Stimulated activated CD4-positive, alpha-beta T cell treated with anti-CD3 and anti-CD28 coated beads, TNF-alpha, amount 100 ng/mL, for 48 hours (primary cell): ENCODE data around the gene DNAH7.
"Not testable (repeated sequence)": the region's sequence is repeated elsewhere in the genome, so short reads cannot be mapped to it uniquely, and the experiment has no call there.

Experiments used
- DNase-seq, 3 donors: peaks; one replicate each; pipeline ENCODE4 v3.0.0-alpha.2; 2020; ENCODE audit warnings: low read depth in 3 of 3

The DNAH7 gene

DNA sequence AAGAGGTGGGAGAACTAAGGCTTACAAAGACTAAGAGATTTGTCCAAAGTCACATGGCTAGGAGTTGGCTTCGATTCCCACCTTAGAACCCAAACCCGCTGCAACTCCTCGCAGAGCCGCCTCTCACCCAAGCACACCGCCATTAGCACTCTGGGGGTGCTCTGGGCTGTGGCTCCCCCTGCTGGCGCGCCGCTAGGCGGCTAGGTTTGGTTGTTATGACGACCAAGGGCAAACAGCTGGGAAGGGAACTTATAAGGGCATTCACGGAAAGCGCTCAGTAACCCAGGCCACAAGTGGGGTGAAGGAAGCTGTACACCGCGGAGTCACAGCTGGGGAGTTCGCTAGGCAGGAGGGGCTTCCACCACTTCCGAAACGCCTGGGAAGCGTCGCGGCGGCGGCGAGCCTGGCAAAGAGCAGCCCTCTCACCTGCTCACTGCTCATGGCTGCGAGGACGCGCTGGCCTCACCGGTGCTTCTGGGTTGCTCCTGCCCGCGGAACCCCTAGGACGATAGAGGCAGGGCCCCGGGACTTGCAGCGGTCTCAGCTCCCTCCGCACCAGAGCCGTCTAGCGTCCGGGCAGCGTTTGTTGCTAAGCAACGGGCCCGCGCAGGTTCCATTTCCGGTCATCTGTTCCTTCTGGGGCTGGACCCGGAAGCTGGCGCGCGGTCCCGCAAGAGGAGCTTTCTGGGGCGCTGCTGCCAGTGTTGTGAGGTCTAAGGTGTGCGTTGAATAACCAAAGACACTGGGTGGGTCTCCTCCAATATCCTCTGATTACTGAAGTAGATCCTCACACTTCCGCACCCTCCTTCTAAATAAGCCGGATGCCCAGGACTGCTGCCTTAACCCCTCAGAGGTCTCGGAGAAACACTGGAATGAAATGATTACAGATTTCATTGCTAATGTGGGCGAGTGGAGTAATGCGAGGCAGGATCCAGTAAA lies at the start of gene DNAH7:
TSS of gene DNAH7 (minus strand) at position 567 of the 939 bp plus-strand sequence. CDS start at position 441, 126 bp downstream.
- peak; percentile 84 to 87 (median 86) for DNase-seq

DNA sequence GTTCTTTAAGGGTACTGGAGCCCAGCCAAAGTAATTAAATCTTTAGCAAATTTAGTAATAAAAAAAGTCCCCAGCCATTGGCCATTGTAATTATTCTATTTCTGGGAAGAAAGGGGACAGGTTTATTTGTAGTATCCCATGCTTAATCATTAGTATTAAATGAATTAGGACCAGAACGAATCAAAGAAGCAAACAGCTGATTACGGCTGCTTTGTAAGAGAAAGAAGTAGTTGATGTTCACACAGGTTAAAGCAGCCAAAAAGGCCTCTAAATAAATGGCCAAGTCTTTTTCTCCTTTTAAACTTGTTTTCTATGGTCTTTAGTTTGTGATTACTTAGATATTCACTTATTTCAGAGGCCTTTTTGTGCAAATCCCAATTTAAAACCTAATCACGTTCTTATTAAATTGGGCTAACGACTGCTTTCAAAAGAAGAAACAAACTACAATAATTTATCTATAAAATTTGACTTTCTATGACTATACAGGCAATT lies 48.6 kb upstream of the DNAH7 start:
- no peak for DNase-seq

DNA sequence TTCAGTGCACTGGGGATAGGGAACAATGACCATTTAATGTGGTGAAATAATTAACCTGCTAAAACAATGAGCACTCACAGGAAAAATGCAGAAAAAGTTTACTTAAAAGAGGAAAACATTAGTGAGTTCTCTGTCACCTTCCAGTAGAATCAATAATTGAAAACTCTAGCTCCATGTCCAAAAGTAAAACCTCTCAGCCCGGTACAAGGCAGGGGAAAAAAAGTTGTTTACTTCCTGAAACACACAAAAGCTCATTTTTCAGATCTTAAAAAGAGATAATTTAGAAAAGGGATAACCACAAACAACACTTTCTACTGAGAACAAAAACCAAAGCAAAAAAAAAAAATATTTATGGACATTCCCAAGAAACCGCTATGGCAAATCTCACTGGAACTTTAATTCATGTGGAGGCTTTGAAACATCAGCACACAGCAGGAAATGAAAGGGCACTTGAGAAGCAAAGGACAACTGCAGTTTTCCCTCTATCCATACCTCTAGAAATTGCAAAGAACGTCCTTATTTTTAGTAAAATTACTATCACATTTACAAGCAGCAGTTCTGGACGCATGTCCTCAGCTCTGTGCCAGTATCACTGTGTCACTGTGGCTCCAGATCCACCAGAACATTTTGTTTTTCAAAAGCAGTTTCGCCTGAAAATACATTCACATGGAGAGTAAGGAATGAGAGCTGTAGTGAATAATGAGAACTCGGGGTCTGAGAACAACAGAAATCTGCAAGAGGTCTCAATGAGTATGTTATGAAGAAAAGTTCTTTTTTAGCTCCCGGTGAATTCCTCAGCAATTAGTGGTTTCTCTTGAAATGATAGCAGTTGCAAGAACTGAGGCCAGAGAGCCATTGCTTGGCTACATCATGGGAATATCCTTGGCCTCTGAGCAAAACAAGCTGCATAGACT lies 44.7 kb upstream of the DNAH7 start:
- DNase-seq, result no peak

DNA sequence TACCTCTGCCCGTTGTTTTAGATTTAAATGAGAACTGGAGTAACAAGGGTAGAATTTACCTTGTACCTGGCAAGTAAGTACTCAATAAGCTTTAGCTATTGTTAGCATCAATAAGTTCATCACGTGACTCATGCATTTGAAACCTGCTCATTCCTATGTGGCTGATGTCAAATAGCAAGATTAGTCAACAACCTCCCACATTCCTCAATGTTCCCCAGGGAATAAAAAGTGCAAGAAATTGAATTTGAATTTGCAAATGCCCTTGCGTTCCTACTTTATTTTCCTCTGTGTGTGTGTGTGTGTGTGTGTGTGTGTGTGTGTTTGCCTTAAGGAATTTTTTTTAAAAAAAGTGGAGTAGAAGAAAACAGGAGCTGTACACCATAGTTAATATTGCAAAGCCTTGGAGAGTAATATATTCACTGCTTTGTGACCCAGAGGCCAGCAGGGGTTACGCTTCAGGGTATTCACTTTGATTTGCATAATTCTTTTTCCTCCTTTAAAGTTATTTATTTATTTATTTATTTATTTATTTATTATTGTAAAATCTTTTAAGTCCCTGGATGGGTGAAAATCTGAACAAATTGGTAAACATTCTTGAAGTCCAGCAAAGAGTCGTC lies 43.9 kb upstream of the DNAH7 start:
- DNase-seq, result no peak

DNA sequence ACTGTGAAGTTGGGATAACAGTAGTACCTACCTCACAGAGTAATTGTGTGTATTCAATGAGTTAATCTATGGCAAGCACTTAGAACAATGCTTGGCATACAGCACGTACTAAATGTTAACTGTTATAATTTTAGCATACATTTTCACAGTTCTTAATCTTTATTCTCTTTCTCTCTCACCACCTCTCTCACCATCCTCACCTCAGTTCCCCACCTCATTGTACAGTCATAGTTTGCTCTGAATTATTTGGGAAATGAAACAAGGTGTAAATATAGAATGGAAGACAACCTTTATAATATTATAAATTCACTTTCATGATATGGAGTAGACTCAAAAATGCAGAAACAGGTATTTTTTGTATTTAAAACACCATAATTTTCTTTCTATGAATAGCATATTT lies 40.0 kb upstream of the DNAH7 start:
- DNase-seq, result no peak

DNA sequence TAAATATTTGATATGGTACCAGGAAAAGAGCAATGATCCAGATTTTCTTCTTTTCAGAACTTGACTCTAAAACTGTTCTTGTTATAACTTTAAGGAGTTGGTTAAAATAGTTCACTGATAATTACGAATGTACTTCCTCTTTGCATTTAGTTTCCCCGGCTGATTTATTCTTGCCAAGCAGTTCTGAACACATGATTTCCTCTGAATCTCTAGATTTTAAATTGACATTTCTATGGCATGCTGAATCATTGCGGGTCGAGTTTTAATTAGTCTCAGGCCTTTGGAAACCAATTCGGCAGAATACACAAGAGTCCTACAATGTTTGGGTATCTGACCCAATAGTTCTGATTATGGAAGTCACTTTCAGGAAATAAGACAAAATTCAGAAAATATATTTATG lies 37.3 kb upstream of the DNAH7 start:
- DNase-seq, result no peak

DNA sequence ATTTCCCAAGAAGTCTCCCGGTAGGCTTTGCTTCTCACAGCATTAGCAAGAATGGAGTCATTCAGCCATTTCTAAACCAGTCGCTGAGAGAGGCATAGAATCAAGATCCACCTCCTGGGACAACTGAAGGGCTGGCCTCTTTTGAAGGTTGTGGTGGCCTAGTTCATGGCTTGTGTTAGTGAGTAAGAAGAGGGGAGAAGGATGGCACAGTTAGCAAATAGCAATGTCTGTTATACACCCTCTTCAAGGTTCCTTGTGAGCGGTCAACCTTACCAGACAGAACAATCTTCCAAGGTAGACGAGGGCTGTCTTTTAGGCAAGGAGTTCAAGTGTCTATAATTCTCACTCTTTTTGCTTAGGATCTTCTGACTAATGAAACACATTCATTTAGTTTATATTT lies 35.4 kb upstream of the DNAH7 start:
- DNase-seq, result no peak

DNA sequence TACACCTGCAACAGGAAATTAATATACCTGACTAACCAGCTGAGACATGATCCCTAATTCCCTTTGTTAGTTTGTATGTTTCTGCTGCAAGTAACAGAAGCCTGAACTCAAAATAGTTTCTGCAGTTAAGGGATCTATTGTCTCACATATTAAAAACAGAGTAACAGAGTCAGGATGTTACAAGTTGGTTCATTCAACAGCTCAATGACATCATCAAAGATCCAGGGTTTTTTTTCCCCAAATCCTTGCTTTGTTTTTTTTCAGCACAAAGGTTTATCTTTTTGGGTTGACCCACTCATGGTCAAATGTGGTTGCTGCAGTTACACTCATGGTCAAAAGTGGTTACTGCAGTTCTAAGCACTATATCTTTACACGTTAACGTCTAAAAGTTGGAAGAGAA lies 35.0 kb upstream of the DNAH7 start:
- DNase-seq, result no peak

DNA sequence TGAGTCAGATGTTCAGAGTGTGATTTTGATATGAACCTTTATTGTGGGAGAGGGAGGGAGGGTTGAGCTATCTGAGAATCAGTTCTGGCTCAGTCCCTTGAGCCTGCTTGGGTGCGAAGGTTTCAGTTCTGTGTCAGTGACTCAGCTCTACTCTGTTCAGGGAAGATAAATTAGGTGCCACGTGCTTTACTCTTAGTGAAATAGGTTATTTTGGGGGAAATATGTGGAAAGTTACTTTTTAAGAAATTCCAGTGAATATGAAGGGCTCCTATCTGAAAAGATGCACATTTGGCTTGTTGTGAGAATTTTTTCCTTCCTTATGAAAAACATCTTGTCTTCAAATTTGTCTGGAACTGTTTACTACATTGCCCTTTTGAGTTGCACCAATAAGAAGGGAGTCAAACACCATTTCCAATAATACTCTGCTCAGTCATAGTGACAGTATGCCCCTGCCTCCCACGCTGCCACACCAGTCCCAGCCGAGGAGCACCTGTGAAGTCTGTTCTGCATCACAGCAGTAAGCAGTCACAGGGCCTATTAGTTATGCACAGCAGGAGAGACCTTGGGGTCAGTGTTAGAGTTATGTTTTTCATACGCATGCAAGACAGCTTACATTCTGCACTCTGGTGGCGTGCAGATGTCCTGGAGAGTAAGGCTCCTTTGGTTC lies 32.8 kb upstream of the DNAH7 start:
- peak in 2 of 3 donors; percentile 25 to 57 for DNase-seq

DNA sequence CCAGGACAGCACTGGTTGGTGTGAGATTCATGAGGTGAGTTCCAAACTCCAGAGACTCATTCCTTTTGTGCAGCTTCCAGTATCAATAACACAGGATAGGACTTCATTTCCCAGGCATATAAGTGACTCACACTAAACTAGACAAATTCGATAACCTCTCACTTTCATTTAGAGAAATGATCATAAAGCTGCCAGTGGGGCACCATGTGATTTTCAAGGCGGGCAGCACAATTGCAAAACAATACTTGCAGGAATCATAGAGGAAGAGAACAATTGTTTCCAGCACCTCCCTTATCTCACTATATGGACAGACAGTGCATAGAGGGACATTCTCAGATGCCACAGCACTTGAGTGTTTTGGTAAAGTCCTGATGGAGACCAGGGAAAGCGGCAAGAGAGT lies 31.3 kb upstream of the DNAH7 start:
- DNase-seq, result no peak

DNA sequence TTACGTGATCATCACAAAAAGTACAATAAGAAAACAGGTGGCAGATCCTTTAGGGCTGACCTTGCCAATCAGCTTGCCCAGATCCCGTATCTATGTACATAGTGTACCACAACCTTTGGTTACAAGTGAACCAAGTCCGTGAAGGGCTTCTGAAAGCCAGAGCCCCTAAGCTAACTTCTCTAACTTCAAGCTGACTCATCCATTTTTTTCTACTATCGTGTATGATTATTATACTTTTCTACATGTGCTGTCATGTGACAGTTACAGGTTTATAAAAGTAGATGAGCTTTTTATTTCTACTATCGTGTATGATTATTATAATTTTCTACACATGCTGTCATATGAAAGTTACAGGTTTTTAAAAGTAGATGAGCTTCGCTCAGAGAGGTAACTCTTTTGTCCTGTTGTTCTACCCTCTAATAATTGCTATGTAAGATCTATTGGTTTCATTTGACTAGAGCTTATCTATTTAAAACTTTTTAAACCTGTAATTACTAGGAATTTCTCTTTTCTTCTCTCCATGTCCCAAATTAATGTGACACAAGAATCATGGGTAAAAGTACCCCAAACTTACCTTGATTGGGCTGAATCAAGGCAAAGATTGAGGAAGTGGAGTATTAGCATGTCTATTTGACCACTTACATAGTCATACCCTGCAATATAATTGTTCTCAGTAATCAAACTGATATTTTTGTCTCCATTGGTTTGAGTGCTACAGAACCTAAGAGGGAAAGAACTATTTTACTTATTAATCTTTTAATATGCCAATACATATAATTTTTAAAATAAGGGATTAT lies 29.4 kb upstream of the DNAH7 start:
- no peak for DNase-seq

DNA sequence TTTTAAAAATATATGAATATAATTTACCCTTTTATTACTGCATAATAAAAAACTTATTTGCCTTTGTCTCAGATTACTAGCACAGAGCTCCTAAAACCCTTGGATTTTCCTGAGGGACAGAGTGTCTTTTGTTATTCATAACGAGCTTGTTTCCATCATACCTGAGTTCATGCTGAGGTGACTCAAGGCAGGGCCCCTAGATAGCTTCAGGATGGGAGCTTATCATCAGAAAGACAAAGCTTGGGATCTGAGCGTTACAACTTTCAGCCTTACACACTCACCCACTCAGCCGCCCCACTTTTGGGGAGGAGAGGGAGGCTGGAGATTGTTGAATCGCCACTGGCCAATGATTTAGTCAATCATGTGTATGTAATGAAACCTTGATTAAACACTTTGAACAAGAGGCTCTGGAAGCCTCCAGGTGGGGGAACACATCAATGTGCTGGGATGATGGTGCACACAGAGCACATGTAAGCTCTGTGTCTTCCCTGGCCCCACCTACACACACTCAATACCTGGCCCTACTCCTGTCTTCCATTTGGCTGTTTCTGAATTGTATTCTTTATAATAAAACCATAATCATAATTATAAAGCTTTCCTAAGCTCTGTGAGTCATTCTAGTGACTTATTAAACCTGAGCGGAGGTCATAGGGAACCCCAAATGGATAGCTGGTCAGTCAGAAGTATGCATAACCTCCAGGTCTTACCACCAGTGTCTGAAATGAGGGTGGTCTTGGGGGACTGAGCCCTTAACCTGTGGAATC lies 28.5 kb upstream of the DNAH7 start:
- DNase-seq, result no peak

DNA sequence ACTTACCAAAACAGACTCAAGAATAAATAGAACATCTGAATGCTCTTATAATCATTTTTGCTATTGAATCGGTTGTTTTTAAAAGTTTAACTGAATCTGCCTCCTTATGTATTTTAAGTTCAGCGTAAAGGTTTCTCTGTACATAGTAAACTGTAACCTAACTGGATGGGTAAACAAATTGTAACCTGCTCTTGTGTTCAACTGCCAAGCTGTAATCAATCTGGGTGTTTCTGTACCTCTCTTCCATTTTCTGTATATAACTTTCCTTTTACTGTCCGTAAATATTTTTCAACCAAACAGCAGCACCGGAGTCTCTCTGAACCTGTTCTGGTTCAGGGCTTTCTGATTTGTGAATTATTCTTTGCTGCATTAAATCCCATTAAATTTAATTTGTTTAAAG lies 27.6 kb upstream of the DNAH7 start:
- DNase-seq, result no peak

DNA sequence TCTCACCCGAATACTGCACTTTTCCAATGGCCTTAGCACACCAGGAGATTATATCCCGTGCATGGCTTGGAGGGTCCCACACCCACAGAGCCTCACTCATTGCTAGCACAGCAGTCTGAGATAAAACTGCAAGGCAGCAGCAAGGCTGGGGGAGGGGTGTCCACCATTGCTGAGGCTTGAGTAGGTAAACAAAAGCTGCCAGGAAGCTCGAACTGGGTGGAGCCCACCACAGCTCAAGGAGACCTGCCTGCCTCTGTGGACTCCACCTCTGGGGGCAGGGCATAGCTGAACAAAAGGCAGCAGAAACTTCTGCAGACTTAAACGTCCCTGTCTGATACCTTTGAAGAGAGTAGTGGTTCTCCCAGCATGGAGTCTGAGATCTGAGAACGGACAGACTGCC lies 20.8 kb upstream of the DNAH7 start:
- not testable (repeated sequence) for DNase-seq

DNA sequence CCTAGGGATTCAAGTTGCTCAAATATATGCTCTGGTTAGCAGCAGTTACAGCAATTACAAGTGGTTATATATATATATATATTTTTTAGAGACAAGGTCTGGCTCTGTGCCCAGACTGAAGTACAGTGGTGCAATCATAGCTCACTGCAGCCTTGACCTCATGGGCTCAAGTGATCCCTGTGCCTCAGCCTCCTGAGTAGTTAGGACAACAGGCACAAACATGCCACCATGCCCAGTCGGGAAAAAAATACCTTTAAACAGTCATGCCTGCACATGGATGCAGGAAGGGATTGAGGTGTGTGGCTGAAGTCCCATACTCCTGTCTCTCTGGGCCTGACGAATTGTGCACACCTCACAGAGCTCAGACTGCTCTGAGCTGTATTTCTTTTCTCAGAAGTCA lies 19.6 kb upstream of the DNAH7 start:
- DNase-seq, result no peak

DNA sequence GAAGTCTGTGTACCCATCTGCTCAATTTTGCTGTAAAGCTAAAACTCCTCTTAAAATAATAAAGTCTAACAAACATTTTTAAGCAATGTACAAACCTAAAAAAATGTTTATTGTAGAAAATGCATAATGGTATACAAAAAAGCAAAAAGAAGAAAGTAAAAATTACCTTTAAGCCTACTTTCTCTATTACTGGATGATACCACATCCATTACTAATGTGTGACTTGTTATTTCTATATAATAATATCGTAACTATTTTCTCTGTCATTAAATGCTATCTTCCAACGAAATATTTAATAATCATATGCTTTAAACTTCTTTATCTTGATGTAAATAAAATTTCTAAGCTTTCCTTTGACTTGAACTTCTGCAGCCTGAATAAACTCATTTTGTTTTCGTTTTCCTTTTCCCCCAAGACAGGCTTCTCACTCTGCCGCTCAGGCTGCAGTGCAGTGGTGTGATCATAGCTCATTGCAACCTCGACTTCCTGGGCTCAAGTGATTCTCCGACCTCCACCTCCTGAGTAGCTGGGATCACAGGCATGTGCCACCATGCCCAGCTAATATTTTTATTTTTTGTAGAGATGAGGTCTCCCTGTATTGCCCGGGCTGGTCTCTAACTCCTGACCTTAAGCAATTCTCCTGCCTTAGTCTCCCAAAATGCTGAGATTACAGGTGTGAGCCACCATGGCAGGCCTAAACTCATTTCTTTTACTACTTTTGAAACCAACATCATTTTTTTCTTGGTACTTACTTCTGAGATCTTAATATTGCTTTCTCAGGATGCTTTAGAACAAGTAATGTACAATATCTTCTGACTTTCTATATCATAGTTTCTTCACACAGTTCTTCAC lies 18.1 kb upstream of the DNAH7 start:
- DNase-seq, result no peak

DNA sequence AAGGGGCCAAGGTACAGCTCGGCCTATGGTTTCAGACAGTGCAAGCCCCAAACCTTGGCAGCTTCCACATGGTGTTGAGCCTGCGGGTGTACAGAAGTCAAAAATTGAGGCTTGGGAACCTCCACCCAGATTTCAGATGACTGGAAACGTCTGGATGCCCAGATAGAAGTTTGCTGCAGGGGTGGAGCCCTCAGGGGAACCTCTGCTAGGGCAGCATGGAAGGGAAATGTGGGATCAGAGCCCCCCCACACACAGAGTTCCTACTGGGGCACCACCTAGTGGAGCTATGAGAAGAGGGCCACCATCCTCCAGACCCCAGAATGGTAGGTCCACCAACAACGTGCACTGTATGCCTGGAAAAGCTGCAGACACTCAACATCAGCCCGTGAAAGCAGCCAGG lies 15.0 kb upstream of the DNAH7 start:
- no peak for DNase-seq

DNA sequence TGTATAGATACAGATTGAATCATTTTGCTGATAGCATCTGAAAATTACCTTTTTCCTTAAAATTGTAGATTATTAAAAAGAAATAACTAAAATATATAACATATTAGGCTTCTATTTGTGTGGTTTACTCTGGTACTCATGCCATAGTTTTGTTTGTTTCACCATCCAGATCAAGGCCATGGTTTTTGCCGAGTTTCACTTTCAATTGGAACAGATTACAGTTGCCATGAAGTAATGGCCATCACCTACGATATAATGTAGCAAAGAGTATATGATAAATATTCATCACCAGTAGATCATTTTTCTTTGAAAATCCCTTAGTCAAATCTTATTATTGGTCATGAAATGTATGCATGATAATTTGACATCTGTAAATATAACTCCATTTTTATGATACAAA lies 11.9 kb upstream of the DNAH7 start:
- no peak for DNase-seq

DNA sequence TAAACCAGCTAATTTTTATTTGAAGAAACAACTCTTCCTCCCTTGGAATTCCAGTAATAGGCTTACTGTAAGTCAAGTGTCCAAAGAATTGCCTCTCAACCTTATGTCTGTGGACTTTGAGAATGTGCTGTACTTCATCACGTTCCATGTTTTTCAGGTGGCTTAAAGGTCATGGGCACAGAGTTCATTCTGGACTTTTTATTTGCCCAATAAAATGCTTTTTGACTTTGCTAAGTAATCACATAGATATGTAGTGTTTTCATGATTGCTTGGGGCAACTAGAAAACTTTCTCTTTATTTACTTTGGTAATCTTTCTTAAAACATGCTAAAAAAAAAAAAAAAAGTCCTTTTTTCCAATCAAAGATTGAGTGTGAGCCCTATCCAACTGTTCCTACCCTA lies 10.4 kb upstream of the DNAH7 start:
- no peak for DNase-seq
